Ishikawa (cell line): ENCODE data around the gene GSE1.

Experiments
- CEBPB ChIP-seq: IDR thresholded peaks from 2 replicates; pipeline ENCODE4 v1.6.1; 2012
- CREB1 ChIP-seq: IDR thresholded peaks from 2 replicates; pipeline ENCODE4 v1.6.1; 2012; ENCODE audit warnings: low read depth
- EGR1 ChIP-seq: IDR thresholded peaks from 2 replicates; pipeline ENCODE4 v1.6.1; 2012
- EP300 ChIP-seq: IDR thresholded peaks from 2 replicates; pipeline ENCODE4 v1.6.1; 2012; ENCODE audit warnings: borderline replicate concordance
- FOXM1 ChIP-seq: IDR thresholded peaks from 2 replicates; pipeline ENCODE4 v1.6.1; 2012; ENCODE audit warnings: low read depth, borderline replicate concordance
- MAX ChIP-seq: IDR thresholded peaks from 2 replicates; pipeline ENCODE4 v1.6.1; 2012
- NFIC ChIP-seq: IDR thresholded peaks from 2 replicates; pipeline ENCODE4 v1.6.1; 2012
- RAD21 ChIP-seq: IDR thresholded peaks from 2 replicates; pipeline ENCODE4 v1.6.1; 2012; ENCODE audit warnings: low read depth
- REST ChIP-seq: IDR thresholded peaks from 2 replicates; pipeline ENCODE4 v1.6.1; 2012; ENCODE audit warnings: low read depth, mild to moderate bottlenecking
- TAF1 ChIP-seq: IDR thresholded peaks from 2 replicates; pipeline ENCODE4 v1.6.1; 2012; ENCODE audit warnings: low read depth, mild to moderate bottlenecking
- TCF12 ChIP-seq: IDR thresholded peaks from 2 replicates; pipeline ENCODE4 v1.6.1; 2012; ENCODE audit warnings: low read depth
- TEAD4 ChIP-seq: IDR thresholded peaks from 2 replicates; pipeline ENCODE4 v1.6.1; 2012
- YY1 ChIP-seq: IDR thresholded peaks from 2 replicates; pipeline ENCODE4 v1.6.1; 2012; ENCODE audit warnings: low read depth
- ZBTB7A ChIP-seq: IDR thresholded peaks from 2 replicates; pipeline ENCODE4 v1.6.1; 2012; ENCODE audit warnings: low read depth

- TF ChIP-seq CEBPB (no peak), REST (no peak), MAX (no peak), RAD21 (no peak), NFIC (no peak), TAF1 (no peak), EP300 (no peak), TCF12 (no peak), FOXM1 (no peak), YY1 (no peak), EGR1 (no peak), TEAD4 (no peak), CREB1 (no peak), ZBTB7A (no peak)
Observed at GRCh38 chr16:85697431-85697830, 84.3 kb downstream of the GSE1 start.
